ENCODE data around the gene HIRA.
"Not testable (repeated sequence)": the region's sequence is repeated elsewhere in the genome, so short reads cannot be mapped to it uniquely, and the experiment has no call there.

The HIRA gene

GRCh38 chr22:19323420-19323819, 108.1 kb downstream of the HIRA start:
- DNase-seq = not testable (repeated sequence)

DNA sequence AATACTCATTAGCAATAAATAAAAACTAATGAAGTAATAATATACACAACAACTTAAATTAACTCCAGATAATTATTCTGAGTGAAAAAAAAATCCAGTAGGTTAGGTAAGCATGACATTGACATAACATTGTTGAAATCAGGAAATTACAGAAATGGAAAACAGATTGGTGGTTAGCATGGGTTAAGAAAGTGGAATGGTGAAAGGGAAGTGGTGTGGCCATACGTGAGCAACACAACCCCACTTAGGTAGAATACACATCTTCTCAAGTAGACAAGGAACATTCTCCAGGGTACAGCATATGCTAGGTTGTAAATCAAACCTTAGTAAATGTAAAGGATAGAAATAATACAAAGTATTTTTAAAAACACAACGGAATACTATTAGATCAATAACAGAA, 109.8 kb downstream of the HIRA start:
- DNase-seq = no peak

- DNase-seq = not testable (repeated sequence)
Measured at GRCh38 chr22:19320136-19320535, 111.4 kb downstream of the HIRA start.

DNA sequence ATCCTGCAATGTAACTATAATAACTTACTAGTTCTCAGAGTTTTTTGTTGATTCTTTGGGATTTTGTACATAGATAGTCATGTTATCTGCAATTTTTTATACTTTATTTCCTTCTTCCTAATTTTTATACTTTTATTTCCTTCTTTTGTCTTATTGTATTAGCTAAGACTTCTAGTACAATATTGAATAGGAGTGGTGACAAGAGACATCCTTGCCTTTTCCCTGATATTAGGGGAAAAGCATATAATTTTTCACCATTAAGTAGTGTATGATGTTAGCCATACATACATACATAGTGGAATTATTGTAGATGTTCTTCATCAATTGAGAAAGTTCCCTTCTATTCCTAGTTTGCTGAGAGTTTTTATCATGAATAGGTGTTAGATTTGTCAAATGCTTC, 112.3 kb downstream of the HIRA start:
- DNase-seq = no peak

DNA sequence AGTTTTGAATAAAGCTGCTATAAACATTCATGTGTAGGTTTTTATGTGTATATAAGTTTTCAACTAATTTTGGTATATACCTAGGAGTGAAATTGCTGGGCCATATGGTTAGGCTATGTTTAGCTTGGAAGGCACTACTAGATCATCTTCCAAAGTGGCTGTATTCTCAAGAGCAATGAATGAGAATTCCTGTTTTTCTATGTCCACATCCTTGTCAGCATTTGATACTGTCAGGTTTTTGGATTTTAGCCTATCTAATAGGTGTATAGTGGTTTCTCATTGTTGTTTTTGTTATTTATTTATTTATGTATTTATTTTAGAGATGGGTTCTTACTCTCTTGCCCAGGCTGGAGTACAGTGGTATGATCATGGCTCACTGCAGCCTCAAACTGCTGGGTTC, 113.7 kb downstream of the HIRA start:
- no peak for DNase-seq

DNA sequence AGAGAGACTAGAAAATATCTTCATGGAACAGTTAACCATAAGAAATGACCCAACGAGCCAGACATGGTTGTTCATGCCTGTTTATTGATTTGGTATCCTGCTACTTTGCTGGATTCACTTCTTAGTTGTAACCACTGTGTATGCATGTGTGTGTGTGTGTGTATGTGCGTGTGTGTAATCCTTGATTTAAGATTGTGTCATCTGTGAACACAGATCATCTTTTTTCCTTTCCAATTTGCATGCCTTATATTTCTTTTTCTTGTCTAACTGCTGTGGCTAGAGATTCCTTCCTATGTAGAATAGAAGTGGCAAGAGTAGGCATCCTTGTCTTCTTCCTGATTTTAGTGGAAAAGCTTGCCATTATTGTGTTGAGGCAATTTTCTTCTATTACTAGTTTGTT, 123.7 kb downstream of the HIRA start:
- no peak for DNase-seq

- DNase-seq = not testable (repeated sequence)
Measured at GRCh38 chr22:19306535-19306934, 125.0 kb downstream of the HIRA start.

DNA sequence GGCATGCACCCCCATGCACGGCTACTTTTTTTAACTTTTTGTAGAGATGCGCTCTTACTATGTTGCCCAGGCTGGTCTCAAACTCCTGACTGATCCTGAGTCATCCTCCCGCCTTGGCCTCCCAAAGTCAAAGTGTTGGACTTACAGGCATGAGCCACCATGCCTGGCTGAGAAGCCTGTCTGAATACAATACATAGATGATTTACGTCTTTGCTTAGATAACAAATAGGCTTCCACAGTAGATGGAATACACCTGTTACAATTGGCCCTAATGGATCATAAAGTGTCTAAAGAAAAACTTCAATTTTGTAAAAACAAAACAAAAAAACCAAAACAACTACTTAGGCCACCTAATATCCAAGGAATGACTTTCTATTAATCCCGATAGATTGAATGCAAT, 127.0 kb downstream of the HIRA start:
- no peak for DNase-seq

- DNase-seq = no peak
Measured at GRCh38 chr22:19303785-19304184, 127.7 kb downstream of the HIRA start.

- no peak for DNase-seq
Measured at GRCh38 chr22:19295733-19296132, 135.8 kb downstream of the HIRA start.

DNA sequence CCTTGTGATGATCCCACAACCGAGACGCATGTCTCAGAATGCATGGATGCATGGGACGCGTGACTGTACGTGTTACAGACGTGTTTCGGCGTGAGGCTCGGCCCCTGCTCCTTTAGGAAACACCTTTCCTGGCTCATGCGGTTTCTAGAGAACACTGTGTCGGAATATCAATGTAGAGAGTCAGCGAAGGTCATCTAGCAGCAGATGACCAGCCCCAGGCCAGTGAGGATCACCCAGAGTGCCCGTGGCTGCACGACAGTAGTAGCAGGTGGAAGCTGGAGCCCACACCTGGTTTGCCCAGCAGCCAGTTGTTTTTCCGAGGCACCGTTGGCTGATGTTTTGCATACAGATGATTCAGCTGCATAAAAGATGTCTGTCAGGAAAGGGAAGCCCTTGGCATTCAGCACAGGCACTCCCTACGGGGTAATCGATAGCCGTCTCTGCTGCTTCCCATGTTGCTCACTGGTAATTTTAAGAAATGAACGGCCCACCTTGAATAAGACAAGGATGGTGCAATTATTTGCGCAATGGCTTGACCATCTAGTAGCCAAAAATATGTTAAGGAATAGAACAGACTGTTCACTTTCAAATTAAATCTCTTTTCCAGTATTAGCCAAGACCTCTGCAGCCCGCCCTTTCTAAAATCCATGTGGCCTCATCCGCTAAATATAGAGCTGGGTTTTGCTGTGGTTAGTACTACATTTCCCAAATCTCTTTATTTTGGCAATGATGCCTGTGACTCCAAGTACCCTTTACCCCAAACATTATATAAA, 138.9 kb downstream of the HIRA start:
- DNase-seq = no peak

GRCh38 chr22:19291580-19292457, 139.7 kb downstream of the HIRA start, which contains the start of gene CLTCL1:
CLTCL1 (minus strand) TSS chr22:19291719; CDS start chr22:19291641, 78 bp downstream.
- no peak for DNase-seq

- DNase-seq = no peak
Measured at GRCh38 chr22:19291218-19291579, 140.3 kb downstream of the HIRA start.

DNA sequence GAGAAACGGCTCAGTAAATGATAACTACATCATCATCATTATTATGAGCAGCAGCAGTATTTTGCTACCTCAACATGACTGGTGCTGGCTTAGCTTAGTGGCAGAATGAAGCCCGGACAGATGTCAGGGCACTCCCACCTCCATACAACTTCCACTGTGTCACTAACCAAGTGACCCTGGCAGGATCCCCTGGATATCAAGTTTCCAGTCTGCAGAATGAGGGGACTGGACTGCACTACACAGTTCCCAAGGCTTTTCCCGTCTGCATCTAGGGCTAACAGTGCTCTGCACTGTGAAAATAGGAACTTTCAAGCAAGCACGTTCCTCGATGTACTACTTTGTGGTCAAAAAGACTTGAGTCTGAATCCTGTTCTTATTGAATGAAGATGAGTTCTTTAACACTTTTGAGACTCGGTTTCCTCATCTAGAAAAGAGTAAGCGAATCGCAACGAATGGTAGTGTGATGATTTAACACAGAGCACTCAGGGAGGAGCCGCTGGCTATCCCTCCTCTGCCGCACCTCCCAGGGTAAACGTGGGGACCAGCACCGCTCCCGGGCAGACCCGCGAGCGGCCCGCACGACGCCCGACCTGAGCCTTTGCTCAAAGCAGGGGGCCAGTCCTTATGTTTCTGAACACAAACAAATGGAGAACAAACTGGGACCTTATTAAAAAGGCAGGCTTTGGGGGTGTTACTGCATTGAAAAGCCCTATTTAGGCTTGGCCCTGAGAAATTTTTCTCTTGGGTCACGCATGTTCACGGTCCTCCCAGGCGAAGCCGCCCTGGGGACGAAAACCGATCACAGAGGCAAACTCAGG, 140.9 kb downstream of the HIRA start:
- no peak for DNase-seq

DNA sequence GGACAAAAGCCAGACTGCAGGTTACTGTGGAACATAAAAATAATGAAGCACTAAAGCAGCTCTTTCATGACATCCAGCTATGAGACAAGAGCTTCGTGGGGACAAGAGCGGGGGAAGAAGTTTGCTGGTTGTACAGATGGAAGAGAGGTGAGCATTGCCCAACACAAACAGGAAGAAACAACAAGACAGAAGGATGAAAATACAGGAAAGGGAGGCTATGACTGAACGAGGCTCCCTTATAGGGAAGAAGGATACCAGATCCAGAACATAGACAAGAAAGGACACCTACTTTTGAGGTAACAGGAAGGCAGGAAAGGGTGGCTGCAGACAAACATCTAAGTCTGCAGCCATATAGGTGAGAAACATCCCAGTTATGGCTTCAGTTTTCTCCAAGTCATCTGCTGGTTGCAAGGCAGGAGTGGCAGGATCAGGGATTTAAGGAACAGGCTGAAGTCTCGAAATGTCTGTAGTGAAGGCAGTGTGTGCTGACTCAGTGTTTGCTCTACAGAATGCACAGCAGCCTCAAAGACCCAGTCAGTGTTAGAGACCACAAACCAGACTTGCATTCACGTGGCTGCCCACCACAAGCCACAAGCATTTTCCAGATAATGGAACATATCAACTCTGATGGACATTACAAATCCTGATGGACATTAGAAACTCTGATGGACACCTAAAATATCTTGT, 141.9 kb downstream of the HIRA start:
- DNase-seq = no peak

GRCh38 chr22:19287889-19288288, 143.6 kb downstream of the HIRA start:
- DNase-seq = no peak

GRCh38 chr22:19287076-19287707, 144.3 kb downstream of the HIRA start:
- no peak for DNase-seq

DNA sequence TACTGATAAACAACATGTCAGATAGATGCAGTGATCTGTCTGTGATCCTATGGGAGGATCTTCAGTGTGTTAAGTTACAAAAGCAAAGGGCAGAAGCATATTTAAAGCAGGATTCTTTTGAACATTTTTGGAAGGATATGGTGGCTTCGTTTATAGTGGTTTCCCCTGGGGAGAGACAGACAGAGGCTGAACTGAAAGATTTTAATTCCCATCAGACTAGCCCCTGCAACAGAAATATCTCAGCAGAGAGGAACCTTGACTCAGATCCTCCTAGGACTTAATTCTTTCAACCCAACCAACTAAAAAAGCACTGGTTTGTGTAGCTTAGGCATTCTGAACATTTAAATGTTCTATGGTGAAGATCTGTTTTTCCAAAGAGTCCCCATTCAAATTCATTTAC, 145.7 kb downstream of the HIRA start:
- no peak for DNase-seq
